Activated CD4-positive, CD25-positive, alpha-beta regulatory T cell treated with anti-CD3 and anti-CD28 coated beads, Interleukin-2, amount 50 U/mL, for 72 hours (primary cell): ENCODE results near the gene UCN2.
"Not testable (repeated sequence)": the region's sequence is repeated elsewhere in the genome, so short reads cannot be mapped to it uniquely, and the experiment has no call there.

Experiments
- DNase-seq: peaks from one replicate; pipeline ENCODE4 v3.0.0; 2021

UCN2 gene

GRCh38 chr3:48532271-48532976 is 31.2 kb downstream of the UCN2 start:
- DNase-seq, result no peak

- not testable (repeated sequence) for DNase-seq
Measured at GRCh38 chr3:48530701-48531100, 32.9 kb downstream of the UCN2 start.

- DNase-seq, result no peak
Measured at GRCh38 chr3:48528754-48529153, 34.8 kb downstream of the UCN2 start.

GRCh38 chr3:48528048-48528447 is 35.5 kb downstream of the UCN2 start:
- no peak for DNase-seq

- DNase-seq, result no peak
Measured at GRCh38 chr3:48524970-48525369, 38.6 kb downstream of the UCN2 start.

- DNase-seq, result no peak
Measured at GRCh38 chr3:48521635-48522034, 41.9 kb downstream of the UCN2 start.

- DNase-seq, result no peak
Measured at GRCh38 chr3:48519277-48519643, 44.3 kb downstream of the UCN2 start.

GRCh38 chr3:48518638-48519276 is 44.8 kb downstream of the UCN2 start:
- no peak for DNase-seq

GRCh38 chr3:48518069-48518468 is 45.5 kb downstream of the UCN2 start:
- DNase-seq, result no peak

- no peak for DNase-seq
Measured at GRCh38 chr3:48516571-48516970, 47.0 kb downstream of the UCN2 start.

GRCh38 chr3:48514431-48515227 is 49.0 kb downstream of the UCN2 start:
- no peak for DNase-seq
